ENCODE results near the gene RAB11FIP4.
"Not testable (repeated sequence)": the region's sequence is repeated elsewhere in the genome, so short reads cannot be mapped to it uniquely, and the experiment has no call there.

The RAB11FIP4 gene

DNA sequence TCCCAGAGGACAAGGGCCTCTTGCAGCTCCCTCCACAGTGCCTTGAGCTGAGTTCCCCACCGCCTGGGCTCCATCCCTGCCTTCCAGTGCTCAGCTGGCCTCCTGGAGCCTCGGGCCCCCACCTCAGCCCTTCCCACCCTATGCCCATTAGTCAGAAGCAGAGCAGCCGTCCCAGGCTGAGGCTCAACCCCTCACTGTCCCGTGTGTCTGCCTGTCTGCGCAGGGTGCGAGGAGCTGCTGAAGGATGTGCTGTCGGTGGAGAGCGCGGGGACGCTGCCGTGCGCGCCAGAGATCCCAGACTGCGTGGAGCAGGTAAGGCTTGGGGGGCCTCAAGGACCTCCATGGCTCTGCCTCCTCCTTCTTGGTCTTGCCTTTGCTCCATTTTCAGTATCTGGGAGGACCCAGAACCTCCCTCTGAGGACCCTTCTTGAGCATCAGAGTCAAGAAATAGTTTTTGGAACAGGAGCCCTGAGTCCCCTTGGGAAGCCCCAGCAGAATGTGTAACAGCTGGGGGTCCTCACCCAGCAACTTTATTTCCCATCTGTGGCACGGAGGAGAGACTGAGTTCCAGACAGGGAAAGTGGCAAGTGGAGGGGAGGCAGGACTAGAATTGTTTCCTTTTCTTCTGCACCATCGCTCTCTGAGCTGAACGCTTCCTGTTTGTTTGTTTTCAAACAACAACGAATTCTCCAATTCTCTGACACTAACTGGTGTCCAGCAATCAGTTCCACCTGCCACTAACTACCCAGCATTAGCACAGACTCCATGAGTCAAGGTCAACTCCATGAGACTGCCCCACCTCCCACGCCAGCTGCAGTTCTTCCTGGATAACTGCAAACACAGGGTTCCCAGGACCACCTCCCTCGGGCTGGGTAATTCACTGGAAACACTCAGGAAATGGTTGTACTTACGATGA, 42.6 kb downstream of the RAB11FIP4 start:
- H3K4me3 ChIP-seq (replicated peaks; ENCODE audit: low read depth, low read length) = no peak overlapping the region
- TF ChIP-seq, protein P1, sequence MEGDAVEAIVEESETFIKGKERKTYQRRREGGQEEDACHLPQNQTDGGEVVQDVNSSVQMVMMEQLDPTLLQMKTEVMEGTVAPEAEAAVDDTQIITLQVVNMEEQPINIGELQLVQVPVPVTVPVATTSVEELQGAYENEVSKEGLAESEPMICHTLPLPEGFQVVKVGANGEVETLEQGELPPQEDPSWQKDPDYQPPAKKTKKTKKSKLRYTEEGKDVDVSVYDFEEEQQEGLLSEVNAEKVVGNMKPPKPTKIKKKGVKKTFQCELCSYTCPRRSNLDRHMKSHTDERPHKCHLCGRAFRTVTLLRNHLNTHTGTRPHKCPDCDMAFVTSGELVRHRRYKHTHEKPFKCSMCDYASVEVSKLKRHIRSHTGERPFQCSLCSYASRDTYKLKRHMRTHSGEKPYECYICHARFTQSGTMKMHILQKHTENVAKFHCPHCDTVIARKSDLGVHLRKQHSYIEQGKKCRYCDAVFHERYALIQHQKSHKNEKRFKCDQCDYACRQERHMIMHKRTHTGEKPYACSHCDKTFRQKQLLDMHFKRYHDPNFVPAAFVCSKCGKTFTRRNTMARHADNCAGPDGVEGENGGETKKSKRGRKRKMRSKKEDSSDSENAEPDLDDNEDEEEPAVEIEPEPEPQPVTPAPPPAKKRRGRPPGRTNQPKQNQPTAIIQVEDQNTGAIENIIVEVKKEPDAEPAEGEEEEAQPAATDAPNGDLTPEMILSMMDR (IDR thresholded peaks at IDR 0.05; ENCODE audit: low read length, missing control alignments) = no peak
- no peak for DNase-seq (ENCODE audit: low read depth)

DNA sequence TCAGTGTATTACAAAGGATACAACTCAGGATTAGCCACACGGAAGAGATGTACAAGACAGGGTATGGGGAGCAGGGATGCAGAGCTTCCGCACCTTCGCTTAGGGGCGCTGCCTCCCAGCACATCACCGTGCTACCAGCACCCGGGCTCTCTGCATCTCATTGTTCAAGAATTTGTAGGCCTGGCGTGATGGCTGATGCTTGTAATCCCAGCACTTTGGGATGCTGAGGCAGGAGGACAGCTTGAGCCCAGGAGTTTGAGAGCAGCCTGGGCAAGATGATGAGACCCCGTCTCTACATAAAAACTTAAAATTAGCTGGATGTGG, 43.2 kb downstream of the RAB11FIP4 start:
- no peak overlapping the region for H3K4me3 ChIP-seq (replicated peaks; ENCODE audit: low read depth, low read length)
- TF ChIP-seq, protein P1 (IDR thresholded peaks at IDR 0.05; ENCODE audit: low read length, missing control alignments) = no peak
- DNase-seq (ENCODE audit: low read depth) = no peak

DNA sequence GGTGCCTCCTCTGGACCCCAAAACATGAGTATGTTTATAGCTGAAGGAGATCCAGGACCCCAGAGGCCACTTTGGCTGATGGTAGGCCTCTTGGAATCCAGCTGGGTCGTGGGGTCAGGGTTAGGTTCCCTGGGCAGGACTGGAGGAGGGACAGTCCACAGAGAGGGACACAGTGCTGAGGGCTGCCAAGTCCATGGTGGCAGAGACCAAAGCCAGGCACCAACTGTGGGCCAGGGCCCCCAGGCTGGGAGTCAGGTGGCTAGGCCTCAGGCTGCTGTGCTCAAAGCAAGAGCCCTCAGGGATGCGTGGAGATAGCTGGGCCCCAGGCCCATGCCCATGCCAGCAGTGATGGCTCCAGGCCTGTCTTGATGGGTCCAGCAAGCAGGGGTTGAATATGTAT, 44.1 kb downstream of the RAB11FIP4 start:
- no peak overlapping the region for H3K4me3 ChIP-seq (replicated peaks; ENCODE audit: low read depth, low read length)
- TF ChIP-seq, protein P1 (IDR thresholded peaks at IDR 0.05; ENCODE audit: low read length, missing control alignments) = no peak
- DNase-seq (ENCODE audit: low read depth) = no peak

DNA sequence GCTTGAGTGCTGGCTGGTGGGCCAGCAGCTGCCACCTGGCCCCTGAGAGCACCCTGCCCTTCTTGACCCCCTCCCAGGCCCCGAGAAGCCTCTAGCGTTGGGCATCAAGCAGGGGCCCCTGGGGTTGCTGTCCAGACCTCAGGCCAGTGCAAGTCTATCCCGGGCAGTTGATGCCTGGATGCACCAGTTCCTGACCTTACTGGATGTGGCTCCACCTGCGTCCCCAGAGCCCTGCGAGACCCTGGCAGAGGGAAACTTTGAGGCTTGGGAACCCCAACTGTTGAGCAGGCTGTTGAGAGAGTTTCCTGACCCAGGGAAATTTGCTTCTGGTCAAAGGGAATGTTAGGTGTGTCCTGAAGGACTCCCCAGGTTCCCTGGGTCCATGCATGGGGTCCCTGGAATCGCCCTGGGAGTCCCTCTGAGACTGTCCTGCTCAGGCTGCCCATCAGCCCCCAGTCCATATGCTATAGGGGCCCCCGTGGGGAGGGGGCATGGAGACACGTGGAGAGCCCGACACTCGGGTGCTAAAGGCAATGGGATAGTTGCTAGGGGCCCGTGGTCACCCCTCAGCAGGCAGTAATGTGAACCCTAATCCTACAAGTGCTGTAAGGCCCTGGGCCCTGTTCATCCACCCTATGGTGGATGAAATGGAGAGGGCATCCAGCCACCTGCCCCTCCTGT, 46.4 kb downstream of the RAB11FIP4 start:
- no peak overlapping the region for H3K4me3 ChIP-seq (replicated peaks; ENCODE audit: low read depth, low read length)
- TF ChIP-seq, protein P1 (IDR thresholded peaks at IDR 0.05; ENCODE audit: low read length, missing control alignments) = no peak
- no peak for DNase-seq (ENCODE audit: low read depth)

DNA sequence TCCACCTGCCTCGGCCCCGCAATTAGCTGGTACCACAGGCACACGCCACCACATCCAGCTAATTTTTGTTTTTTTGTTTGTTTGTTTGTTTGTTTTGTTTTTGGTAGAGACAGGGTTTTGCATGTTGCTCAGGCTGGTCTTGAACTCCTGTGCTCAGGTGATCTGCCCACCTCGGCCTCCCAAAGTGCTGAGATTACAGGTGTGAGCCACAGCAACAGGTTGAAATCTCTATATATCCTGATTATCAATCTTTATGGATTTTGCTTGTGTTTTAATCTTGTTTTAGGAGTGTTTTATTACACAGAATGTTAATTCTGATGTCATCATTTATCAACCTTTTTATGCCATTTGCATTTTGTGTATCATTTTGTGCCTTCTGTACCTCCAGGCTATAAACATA, 48.2 kb downstream of the RAB11FIP4 start:
- DNase-seq (ENCODE audit: low read depth) = no peak
- TF ChIP-seq, protein P1 (IDR thresholded peaks at IDR 0.05; ENCODE audit: low read length, missing control alignments) = no peak

DNA sequence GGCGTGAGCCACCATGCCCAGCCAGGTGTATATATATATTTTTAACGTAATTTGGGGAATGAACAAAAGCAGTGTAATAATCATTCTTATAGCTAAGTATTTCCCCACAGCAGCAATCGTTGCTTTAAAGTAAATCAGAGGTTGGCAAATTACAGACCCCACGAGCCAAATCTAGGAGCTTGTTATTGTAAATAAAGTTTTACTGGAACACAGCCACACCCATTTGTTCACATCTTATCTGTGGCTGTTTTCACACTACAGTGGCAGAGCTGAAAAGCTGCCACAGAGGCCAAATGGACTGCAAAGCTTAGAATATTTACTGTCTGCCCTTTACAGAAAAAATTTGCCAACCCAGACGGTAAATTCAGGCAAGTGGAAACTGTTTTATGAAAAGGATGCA, 50.8 kb downstream of the RAB11FIP4 start:
- H3K4me3 ChIP-seq (replicated peaks; ENCODE audit: low read depth, low read length) = no peak overlapping the region
- no peak for DNase-seq (ENCODE audit: low read depth)
- TF ChIP-seq, protein P1 (IDR thresholded peaks at IDR 0.05; ENCODE audit: low read length, missing control alignments) = no peak

More for the DNA sequence above, 48.2 kb downstream of the RAB11FIP4 start:
- H3K4me3 ChIP-seq (replicated peaks; ENCODE audit: low read depth, low read length) = no peak overlapping the region

DNA sequence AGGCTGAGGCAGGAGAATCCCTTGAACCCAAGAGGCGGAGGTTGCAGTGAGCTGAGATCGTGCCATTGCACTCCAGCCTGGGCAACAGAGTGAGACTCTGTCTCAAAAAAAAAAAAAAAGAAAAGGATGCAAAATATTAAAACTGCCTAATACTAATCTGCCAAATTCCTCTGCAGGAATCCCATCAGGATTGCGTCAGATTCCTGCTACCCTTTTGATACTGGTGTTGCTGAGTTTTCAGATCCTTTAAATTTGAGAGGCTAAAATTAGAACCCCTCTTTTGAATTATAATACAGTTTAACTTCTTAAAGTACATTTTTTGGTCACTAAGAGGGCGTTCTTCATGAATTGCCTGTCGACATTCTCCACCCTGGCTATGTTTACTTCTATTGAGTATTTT, 51.4 kb downstream of the RAB11FIP4 start:
- DNase-seq (ENCODE audit: low read depth) = peak; percentile 15

More for the DNA sequence above, 51.4 kb downstream of the RAB11FIP4 start:
- H3K4me3 ChIP-seq (replicated peaks; ENCODE audit: low read depth, low read length) = not testable (repeated sequence)

All from fibroblast of pulmonary artery (primary cell).